NCI-H1105 (cell line): ENCODE results near the gene BSG.
A peak's percentile ranks its signal among the peaks of the same experiment; 100 is the strongest.

Experiments
- DNase-seq: peaks from one replicate; lab custom pipeline; 2025; lab: John Stamatoyannopoulos, UW

The BSG gene

DNA sequence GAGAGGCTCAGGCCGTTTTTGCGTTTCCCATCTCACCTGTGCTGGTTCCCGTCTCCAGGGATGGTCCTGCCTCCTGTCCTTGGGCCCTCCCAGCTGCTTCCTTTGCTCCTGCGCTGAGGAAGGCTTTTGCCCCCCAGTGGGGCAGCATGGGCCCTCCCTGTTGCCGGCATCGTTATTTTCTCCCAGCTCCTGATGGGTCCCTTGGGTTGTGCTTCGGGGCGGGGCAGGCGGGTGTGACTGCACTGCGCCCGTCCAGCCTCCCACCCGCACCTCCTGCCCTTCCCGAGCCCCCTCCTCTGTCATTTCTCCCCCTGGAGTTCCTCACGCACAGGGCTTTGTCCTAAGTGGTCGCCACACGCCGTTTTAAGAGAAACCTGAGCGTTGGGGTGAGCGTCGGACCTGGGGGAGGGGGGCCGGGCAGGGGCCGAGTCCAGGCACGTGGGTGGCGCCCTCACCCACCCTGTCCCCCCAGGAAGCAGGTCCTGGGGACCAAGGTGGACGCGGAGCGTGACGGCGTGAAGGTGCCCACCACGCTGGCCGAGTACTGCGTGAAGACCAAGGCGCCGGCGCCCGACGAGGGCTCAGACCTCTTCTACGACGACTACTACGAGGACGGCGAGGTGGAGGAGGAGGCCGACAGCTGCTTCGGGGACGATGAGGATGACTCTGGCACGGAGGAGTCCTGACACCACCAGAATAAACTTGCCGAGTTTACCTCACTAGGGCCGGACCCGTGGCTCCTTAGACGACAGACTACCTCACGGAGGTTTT is 31.3 kb upstream of the BSG start:
- DNase-seq: no peak

DNA sequence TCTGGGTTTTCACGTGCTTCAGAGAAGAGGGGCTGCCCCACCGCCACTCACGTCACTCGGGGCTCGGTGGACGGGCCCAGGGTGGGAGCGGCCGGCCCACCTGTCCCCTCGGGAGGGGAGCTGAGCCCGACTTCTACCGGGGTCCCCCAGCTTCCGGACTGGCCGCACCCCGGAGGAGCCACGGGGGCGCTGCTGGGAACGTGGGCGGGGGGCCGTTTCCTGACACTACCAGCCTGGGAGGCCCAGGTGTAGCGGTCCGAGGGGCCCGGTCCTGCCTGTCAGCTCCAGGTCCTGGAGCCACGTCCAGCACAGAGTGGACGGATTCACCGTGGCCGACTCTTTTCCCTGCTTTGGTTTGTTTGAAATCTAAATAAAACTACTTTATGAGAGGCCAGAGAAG is 30.7 kb upstream of the BSG start:
- DNase-seq: no peak

DNA sequence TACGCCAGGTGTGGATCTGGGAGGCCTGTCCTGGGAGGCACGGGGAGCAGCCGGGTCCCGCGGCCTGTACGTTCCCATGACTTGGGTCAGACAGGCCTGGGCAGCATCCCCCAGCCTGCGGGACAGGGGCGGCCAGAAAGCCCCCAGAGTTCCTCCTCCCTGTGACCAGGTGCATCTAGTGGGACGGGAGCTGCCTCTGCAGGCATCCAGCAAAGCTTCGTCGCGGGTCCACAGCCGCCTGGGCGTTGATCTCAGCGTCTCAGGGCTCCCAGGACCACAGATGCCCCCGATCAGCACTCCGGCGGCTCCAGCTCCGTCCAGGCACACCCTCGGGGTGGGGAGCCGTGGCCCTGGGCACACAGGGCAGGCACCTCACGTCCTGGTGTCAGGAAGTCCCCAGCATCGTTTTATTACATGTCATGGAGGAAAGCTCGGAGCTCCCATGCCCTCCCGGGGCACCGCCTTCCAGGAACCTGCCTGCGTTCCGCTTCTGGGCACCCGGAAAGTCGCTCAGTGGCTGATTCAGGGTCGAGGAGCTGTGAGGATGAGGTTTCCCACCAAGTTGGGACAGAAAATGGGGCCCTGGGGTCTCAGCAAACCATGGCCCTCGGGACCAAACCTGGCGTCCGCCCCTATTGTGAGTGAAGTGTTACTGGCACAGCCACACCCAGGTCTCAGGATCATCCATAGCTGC is 30.1 kb upstream of the BSG start:
- DNase-seq: no peak

DNA sequence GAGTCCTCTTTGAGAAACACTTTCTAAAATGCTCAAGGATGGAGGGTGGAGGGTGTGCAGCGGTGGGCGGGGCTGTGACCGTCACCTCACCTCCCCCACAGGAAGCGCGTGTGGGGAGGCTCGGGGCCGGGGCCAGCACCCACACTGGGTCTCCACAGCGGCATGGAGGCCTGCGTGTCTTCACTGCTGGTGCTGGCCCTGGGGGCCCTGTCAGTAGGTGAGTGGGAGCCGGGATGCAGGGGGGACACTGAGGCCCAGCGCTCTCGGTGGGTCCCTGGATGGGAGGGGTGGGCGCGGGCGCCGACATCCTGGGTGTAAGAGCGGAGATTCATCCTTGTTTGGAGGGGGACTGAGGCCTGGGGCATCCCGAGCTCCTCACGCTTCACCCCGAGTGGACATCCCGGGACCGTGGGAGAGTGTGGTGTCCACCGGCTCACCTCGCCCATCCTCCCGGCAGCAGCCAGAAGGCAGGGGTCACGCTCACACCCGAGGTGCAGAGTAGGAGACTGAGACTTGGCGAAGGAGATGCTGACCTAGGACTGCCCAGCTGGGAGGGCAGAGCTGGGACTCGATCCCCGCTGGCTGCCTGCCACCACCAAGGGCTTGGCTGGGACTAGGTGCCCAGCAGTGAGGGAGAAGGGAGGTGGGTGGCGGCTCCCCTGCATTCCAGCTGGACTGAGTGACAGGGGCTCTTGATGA is 28.3 kb upstream of the BSG start, which contains the start of gene GZMM:
Gene GZMM (plus strand): TSS at position 144 of the 699 bp plus-strand sequence. CDS start 19 bp downstream, at position 163.
- DNase-seq: no peak

DNA sequence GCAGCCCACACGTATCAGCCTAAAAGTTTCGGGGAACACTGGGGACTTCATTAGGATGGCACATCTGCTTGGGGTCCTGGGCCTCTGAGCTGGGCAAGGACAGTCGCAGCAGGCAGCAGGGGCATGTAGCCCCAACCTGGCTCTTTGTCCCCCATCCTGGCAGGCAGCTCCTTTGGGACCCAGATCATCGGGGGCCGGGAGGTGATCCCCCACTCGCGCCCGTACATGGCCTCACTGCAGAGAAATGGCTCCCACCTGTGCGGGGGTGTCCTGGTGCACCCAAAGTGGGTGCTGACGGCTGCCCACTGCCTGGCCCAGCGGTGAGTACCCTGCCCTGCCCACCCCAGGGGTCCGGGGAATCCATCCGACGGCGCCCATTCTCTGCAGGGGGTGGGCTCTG is 25.3 kb upstream of the BSG start:
- DNase-seq: no peak

DNA sequence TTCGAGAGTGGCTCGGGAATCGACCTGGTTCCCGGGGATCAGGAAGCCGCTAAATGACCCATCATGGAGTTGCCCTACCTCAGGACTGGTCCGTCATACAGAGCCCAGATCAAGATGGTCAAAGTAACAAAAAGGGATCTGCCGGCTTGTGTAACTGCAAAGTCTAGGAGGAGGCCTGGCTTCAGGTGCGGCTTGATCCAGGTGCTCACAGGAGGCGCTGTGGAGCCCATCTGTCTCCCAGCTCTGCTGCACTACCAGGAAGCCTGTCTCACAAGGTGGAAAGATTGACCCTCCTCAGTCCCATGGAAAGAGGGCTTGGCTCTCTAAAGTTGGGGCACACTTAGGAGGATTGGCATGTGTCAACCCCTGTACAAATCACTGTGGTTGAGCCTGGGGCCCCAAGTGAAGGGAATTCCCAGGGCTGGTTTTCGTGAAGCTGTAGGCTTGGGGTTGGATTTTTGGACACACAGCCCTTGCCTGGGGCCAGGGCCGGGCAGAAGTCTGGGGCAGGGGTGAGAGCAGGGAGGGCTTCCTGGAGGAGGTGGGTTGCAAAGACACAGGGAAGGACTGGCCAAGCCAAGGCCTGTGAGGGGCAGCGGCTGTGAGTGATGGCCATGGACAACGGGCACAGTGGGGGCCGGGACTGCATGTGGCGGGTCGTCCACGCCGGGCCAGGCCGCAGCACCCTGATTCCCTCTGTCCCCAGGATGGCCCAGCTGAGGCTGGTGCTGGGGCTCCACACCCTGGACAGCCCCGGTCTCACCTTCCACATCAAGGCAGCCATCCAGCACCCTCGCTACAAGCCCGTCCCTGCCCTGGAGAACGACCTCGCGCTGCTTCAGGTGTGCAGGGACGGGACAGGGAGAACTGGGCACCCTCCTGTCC is 24.3 kb upstream of the BSG start:
- no peak for DNase-seq

DNA sequence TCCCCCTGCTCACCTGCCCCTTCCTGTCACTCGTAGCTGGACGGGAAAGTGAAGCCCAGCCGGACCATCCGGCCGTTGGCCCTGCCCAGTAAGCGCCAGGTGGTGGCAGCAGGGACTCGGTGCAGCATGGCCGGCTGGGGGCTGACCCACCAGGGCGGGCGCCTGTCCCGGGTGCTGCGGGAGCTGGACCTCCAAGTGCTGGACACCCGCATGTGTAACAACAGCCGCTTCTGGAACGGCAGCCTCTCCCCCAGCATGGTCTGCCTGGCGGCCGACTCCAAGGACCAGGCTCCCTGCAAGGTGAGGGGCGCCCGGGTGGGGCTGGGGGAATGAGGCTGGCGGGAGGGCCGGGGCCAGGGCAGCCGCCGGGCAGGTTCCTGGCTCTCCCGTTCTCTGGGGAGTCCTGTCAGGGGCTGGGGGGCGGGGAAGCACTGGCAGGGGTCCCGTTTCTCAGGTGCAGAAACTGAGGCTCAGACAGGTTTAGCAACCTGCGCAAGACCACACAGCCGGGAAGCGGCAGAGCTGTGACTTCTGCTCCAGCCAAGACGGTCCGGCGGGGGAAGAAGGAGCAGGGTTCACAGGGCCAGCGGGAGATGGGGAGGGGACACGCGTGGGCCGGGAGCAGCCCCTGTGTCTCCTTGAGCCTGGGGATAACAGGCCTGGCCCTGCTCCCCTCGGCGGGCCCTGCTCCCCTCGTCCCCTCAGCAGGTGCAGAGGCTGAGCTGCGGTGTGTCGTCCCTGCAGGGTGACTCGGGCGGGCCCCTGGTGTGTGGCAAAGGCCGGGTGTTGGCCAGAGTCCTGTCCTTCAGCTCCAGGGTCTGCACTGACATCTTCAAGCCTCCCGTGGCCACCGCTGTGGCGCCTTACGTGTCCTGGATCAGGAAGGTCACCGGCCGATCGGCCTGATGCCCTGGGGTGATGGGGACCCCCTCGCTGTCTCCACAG is 23.2 kb upstream of the BSG start:
- DNase-seq: no peak

DNA sequence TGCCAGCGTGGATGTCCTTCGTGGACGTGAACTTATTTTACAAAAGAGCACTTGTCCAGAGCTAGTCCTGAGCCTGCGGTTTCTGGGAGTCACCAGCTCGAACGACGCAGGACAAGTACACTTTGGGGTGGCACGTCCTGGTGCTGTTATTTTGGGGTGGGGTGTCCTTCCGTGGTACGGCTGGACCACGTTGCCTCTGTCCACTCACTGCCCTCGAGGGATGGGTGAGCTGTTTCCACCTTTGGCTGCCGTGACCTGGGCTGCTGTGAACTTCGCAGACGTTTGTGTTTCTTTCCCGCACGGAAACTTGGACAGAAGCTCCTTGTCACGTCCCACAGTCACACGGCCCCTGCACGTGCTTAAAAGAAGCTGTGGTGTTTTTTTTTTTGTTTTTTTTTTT is 17.6 kb upstream of the BSG start:
- DNase-seq: no peak

DNA sequence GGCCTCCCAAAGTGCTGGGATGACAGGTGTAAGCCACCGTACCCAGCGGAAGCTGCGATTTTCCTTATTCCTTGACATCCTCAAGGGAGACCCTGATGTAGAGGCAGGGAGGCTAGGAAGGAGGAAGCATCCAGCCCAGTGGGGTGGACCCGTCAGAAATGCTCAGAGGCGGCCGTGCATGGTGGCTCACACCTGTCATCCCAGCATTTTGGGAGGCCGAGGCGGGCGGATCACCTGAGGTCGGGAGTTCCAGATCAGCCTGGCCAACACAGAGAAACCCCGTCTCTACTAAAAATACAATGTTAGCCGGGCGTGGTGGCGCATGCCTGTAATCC is 17.0 kb upstream of the BSG start:
- DNase-seq: no peak

DNA sequence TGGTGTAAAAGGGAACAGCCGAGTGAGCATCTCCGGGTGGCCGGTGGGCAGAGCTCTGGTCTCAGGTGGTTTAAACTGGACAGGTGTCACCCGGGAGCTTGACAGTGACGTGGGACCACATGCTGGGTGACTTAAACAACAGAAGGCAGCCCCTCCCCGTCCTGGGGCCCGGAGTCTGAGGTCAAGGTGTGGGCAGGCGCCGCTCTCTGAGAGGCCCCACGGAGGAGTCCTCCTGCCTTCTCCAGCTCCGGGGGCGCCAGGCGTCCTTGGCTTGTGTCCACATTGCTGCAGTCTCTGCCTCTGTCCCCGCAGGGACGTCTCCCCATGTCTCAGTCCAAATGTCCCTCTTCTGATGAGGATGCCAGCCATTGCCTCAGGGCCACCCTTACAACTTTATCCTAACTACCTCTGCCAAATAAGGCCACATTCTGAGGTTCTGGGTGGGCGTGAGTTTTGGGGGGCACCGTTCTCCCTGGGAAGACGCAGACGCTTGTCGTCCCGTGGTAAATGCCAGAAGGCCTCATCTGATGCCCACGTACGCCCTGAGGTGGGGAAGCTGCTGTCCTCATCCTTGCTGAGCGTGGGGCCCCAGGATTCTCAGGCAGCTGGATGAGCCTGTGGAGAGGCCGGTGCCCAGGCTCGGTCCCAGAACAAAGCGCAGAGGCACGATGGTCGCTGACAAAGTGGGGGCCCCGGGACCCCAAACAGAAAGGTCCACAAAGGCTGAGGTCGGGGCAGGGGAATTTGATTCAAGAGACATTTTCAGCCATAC is 15.6 kb upstream of the BSG start:
- no peak for DNase-seq

DNA sequence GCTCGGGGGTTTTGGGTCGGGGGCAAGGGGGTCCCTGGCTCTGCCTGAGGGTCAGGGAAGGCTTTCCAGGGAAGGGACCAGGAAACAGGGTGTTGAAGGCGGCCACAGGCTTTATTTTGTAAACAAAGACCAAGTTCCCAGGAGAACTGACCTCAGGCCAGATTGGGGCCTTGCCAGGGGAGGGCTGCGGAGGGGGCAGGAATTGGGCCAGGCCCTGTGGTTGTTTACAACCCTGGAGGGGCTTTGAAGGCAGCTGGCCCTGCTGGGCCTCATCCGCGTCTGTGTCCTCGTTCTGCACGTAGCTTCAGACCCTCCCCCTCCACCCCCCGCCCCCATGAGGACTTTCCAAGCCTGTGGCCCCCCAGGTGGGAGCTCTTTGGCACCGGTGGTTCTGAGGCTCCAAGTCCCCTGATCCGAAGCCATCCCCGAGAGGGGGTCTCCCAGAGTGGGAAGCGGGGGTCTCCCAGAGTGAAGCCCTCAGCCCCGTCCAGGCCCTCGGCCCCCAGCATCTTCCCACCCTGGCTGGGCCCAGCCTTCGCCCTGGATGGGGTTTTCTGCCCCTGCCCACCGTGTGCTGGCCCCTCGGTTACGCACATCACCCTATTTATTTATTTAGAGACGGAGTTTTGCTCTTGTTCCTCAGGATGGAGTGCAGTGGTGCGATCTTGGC is 13.5 kb upstream of the BSG start:
- no peak for DNase-seq

DNA sequence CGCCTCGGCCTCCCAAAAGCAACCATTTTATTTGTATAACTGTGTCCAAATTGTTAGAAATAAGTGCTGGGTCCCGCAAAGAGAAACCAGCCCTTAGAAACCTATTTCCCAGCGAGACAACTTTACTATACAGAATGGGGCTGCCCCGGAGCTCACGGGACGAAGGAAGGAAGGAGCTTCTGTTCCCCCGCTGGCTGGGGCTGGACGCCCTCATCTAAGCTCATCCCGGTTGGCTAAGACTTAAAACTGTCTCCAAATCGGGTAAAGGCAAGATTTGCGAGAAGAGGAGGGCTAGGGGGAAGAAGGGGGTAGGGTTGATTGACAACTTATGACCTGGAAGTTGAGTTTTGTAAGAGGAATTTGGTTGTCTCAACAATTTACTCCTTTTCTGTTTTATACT is 12.3 kb upstream of the BSG start:
- no peak for DNase-seq

DNA sequence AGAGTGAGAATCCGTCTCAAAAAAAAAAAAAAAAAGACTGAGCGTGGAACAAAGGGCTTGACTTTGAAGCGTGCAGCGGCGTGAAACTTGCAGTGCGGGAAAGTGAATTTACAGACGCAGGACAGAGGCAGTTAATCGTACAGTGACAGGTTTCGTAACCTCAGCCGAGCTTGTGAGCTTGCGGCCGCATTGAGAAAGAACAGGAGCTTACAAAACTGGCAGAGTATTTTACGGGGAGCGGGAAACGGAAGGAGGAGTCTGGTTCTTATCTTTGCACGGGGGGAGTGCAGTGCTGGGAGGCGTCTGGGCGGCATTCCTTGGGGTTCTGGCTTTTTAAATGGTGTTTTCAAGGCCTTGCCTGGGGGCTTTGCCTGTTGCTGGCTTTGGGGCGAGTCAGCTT is 6.0 kb upstream of the BSG start:
- no peak for DNase-seq

DNA sequence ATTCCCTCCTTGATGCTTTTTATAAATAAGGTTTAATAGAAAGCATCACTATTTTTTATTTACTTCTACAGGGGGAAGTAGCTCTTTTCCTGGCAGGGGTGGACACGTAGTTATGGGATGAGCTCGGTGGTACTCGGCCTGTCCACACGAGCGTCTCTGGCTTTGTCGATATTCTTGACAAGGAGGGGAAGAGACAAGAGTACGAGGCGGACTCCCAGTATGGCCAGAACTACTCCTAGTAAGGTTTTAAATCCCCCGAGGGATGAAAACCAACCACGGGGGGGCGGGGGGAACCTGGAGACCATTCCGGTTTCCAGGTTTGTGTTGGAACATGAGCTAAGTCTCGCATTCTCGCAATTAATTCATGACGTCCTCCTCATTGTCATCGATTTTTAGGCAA is 5.6 kb upstream of the BSG start:
- DNase-seq: no peak

DNA sequence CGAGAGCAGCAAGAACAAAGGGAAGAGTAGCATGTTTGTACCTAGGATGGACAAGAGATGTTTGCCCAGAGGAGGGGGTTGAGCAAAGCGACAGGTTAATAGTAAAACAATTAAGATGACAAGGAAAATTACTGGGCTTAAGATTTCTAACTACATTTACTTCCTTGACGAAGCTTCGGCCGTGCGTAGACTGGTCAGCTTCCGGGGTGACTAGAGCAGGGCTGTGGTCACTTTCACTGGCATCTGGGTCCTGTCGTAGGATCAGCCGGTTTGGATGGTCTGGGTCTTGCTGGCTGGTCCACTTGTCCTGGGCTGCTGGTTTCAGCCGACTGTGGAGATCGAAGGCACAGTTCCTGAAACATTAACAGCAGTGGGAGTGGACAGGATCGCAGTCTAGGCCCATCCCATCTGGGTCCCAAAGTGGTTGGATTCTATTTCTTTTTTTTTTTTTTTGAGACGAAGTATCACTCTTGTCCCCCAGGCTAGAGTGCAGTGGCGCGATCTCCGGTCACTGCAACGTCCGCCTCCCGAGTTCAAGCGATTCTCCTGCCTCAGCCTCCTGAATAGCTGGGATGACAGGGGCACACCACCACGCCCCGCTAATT is 5.0 kb upstream of the BSG start:
- no peak for DNase-seq

DNA sequence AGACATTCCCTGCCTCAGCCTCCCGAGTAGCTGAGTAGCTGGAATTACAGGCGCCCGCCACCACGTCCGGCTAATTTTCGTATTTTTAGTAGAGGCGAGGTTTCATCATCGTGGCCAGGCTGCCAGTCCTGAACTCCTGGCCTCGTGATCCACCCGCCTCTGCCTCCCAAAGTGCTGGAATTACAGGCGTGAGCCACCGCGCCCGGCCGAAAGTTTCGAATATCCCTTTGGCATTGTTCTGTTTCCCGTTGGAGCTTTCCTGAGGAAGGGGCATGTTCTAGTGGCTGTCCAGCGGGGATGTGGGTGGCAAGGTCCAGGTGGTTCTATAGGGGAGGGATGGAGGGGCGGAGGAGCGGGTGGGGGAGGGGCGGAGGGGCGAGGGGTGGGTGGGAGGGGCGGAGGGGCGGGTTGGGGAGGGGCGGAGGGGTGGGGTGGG is 2.1 kb upstream of the BSG start:
- DNase-seq: no peak

DNA sequence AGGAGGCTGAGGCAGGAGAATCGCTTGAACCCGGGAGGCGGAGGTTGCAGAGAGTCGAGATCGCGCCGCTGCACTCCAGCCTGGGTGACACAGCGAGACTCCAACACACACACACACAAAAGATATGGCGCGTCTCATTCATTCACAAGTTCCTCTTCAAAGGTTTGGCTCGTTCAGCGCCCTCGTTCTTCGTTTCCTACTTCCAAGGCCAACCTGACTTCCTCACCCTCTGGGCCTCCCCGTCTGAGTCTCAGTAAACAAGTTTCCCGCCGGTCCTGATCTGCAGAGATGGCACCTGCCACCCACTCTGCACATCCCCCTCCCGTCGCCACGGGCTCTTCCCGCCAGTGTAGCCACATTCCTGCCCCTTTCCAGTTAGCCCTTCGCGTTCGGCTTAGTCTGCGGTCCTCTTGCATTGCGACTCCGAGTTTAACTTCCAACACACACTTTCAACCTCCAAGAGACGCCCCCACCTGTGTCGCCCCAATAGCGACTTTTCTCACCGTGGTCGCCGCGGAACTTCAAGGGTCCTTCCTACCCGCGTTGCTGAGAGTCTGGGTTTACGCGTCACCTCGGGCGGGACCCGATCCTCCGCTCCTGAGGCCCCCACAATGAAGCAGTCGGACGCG is 1.3 kb upstream of the BSG start:
- DNase-seq: peak; percentile 47

DNA sequence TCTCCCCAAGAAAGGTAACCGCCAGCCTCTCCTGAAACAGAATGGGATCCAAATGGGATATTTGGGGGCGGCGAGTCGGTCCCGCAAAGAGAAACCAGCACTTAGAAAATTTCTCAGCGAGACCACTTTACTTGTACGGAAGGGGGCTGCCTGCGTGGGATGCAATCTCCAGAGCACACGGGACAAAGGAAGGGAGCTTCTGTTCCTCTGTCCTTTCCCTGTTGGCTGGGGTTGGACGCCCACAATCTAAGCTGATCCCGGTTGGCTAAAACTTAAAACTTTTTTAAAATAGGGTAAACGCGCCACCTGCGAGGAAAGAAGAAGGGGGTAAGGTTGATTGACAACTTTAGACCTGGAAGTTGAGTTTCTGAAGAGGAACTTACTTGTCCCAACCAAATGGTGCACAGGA is 826 bp upstream of the BSG start:
- DNase-seq: no peak
